HUES6 (cell line): ENCODE measurements around the gene GSTA2.
"Not testable (repeated sequence)": the region's sequence is repeated elsewhere in the genome, so short reads cannot be mapped to it uniquely, and the experiment has no call there.

Experiments
- H3K27ac ChIP-seq: 2 replicates; pipeline ENCODE4 v1.7.0; 2013; ENCODE audit warnings: low read depth, mild to moderate bottlenecking, low read length, inconsistent platforms
- H3K27me3 ChIP-seq: 2 replicates; pipeline ENCODE4 v1.6.1; 2013; ENCODE audit warnings: low read length; ENCODE audit not compliant: control insufficient read depth, insufficient read depth
- H3K36me3 ChIP-seq: 2 replicates; pipeline ENCODE4 v1.6.1; 2013; ENCODE audit warnings: low read length; ENCODE audit not compliant: control insufficient read depth, insufficient read depth
- H3K4me1 ChIP-seq: 2 replicates; pipeline ENCODE4 v1.6.1; 2013; ENCODE audit warnings: low read length; ENCODE audit not compliant: control insufficient read depth, insufficient read depth
- H3K4me3 ChIP-seq: 2 replicates; pipeline ENCODE4 v1.5.1; 2013; ENCODE audit warnings: low read depth, low read length
- H3K9ac ChIP-seq: one replicate; pipeline ENCODE4 v1.6.1; 2013; ENCODE audit warnings: mild to moderate bottlenecking, low read length
- H3K9me3 ChIP-seq: 2 replicates; pipeline ENCODE4 v1.6.1; 2013; ENCODE audit warnings: low read depth, low read length; ENCODE audit not compliant: control insufficient read depth, insufficient read depth

GSTA2 gene

GRCh38 chr6:52725535-52726192 is 37.6 kb downstream of the GSTA2 start:
- Histone ChIP-seq H3K36me3 (no peaks in the 10 kb centered on the region), H3K4me3 (no peak overlapping the region), H3K9ac (no peak overlapping the region), H3K27me3 (no peaks in the 10 kb centered on the region), H3K9me3 (no peaks in the 10 kb centered on the region), H3K4me1 (peaks cover 4% of the 10 kb centered on the region), H3K27ac (no peak overlapping the region)

DNA sequence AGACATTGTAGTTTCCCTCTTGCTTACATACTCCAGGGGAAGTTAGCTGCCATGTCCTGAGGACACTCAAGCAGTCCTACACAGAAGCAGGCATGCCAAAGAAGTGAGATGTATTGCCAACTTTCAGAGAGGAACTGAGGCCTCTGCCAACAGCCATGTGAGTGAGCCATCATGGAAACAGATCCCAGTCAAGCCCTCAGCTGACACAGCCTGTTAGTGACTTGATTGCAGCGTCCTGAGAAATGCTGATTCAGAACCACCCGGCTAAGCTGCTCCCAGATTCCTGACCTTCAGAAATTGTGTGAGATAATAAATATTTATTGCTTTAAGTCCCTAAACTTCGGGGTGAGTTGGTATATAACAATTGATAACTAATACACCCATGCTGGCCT is 38.1 kb downstream of the GSTA2 start:
- H3K9ac ChIP-seq: no peak overlapping the region
- H3K36me3 ChIP-seq: no peaks in the 10 kb centered on the region
- H3K27me3 ChIP-seq: no peaks in the 10 kb centered on the region
- H3K4me3 ChIP-seq: no peak overlapping the region
- H3K27ac ChIP-seq: no peak overlapping the region
- no peaks in the 10 kb centered on the region for H3K9me3 ChIP-seq
- H3K4me1 ChIP-seq: peaks cover 4% of the 10 kb centered on the region; the same call in 1 of the 2 replicates

GRCh38 chr6:52724406-52725121 is 38.7 kb downstream of the GSTA2 start:
- no peak overlapping the region for H3K4me3 ChIP-seq
- H3K27me3 ChIP-seq: no peaks in the 10 kb centered on the region
- H3K9ac ChIP-seq: no peak overlapping the region
- H3K9me3 ChIP-seq: no peaks in the 10 kb centered on the region
- H3K4me1 ChIP-seq: peaks cover 4% of the 10 kb centered on the region; the same call in 1 of the 2 replicates
- no peak overlapping the region for H3K27ac ChIP-seq
- no peaks in the 10 kb centered on the region for H3K36me3 ChIP-seq

DNA sequence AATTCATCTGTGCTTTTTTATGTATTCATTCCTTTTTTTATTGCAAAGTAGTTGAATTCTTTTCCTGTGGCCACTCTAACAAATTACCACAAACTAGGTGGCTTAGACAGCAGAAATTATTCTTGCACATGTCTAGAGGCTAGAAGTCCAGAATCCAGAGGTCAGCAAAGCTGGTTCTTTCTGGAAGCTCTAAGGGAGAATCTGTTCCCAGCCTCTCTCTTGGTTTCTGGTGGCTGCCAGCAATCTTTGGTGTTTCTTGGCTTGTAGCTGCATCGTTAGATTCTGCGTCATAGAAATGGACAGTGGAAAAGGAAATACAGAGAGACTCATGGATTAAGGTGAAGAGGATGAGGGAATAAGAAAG is 39.3 kb downstream of the GSTA2 start:
- Histone ChIP-seq H3K27ac (no peak overlapping the region), H3K9ac (no peak overlapping the region), H3K4me1 (peaks cover 4% of the 10 kb centered on the region; the same call in 1 of the 2 replicates), H3K36me3 (no peaks in the 10 kb centered on the region), H3K4me3 (no peak overlapping the region), H3K27me3 (no peaks in the 10 kb centered on the region), H3K9me3 (no peaks in the 10 kb centered on the region)

- no peak overlapping the region for H3K27ac ChIP-seq
- H3K36me3 ChIP-seq: no peaks in the 10 kb centered on the region
- H3K27me3 ChIP-seq: no peaks in the 10 kb centered on the region
- no peak overlapping the region for H3K9ac ChIP-seq
- H3K9me3 ChIP-seq: no peaks in the 10 kb centered on the region
- H3K4me3 ChIP-seq: no peak overlapping the region
- H3K4me1 ChIP-seq: peaks cover 4% of the 10 kb centered on the region; the same call in 1 of the 2 replicates
These were observed 43.0 kb downstream of the GSTA2 start for GRCh38 chr6:52720321-52720720.

DNA sequence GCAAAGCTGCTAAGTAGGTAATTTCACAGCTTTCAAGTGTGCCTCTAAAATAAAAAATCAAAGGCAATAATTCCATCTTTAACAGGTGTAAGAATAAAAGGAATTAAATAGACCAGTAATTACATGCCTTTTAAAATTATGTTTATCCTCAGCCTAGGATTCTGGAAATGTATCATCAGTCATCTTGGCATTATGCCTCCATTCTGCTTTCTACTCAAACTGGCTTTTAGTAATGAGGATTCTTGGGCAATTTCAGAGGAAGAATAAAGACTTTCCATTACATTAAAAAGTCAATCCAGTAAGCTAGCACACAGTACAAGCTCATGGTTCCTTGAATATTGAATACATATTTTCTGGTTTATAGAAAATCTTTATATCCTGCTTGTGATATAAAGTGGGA is 44.7 kb downstream of the GSTA2 start:
- no peaks in the 10 kb centered on the region for H3K36me3 ChIP-seq
- H3K27me3 ChIP-seq: no peaks in the 10 kb centered on the region
- H3K9me3 ChIP-seq: no peaks in the 10 kb centered on the region
- no peak overlapping the region for H3K4me3 ChIP-seq
- no peak overlapping the region for H3K27ac ChIP-seq
- H3K9ac ChIP-seq: no peak overlapping the region
- no peaks in the 10 kb centered on the region for H3K4me1 ChIP-seq

GRCh38 chr6:52714761-52715160 is 48.5 kb downstream of the GSTA2 start:
- not testable (repeated sequence) for H3K27me3 ChIP-seq, H3K9me3 ChIP-seq, H3K4me3 ChIP-seq, H3K27ac ChIP-seq, H3K36me3 ChIP-seq, H3K9ac ChIP-seq, H3K4me1 ChIP-seq

DNA sequence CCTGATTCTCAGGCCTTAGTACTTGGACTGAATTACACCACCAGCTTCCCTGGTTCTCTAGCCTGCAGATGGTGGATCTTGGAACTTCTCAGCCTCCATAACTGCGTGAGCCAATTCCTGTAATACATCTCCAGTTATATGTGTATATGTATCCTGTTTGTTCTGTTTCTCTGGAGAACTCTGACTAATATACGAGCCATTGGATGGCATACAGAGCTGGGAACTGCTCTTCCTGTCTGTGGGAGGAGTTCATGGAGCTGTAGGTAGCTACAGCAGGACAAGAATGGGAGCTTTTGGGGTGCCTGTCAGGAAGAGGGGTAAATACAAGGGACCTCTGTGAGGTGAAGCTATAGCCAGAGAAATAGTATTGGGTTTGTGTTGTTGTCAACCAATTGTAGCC is 51.1 kb downstream of the GSTA2 start:
- no peaks in the 10 kb centered on the region for H3K27me3 ChIP-seq
- peaks cover 13% of the 10 kb centered on the region for H3K9me3 ChIP-seq
- H3K4me3 ChIP-seq: no peak overlapping the region
- no peaks in the 10 kb centered on the region for H3K4me1 ChIP-seq
- H3K9ac ChIP-seq: no peak overlapping the region
- no peak overlapping the region for H3K27ac ChIP-seq
- no peaks in the 10 kb centered on the region for H3K36me3 ChIP-seq

- Histone ChIP-seq H3K36me3 (no peaks in the 10 kb centered on the region), H3K27ac (no peak overlapping the region), H3K4me3 (no peak overlapping the region), H3K4me1 (no peaks in the 10 kb centered on the region), H3K9me3 (peaks cover 18% of the 10 kb centered on the region), H3K9ac (no peak overlapping the region), H3K27me3 (no peaks in the 10 kb centered on the region)
These were observed 55.2 kb downstream of the GSTA2 start for GRCh38 chr6:52707963-52708680.

GRCh38 chr6:52706001-52706400 is 57.3 kb downstream of the GSTA2 start:
- Histone ChIP-seq H3K9me3 (peaks cover 18% of the 10 kb centered on the region), H3K27me3 (no peaks in the 10 kb centered on the region), H3K36me3 (no peaks in the 10 kb centered on the region), H3K4me1 (no peaks in the 10 kb centered on the region), H3K27ac (no peak overlapping the region), H3K9ac (no peak overlapping the region), H3K4me3 (no peak overlapping the region)

- H3K27me3 ChIP-seq, H3K4me1 ChIP-seq, H3K4me3 ChIP-seq, H3K27ac ChIP-seq, H3K36me3 ChIP-seq, H3K9ac ChIP-seq: not testable (repeated sequence)
- peaks cover 18% of the 10 kb centered on the region for H3K9me3 ChIP-seq
These were observed 58.3 kb downstream of the GSTA2 start for GRCh38 chr6:52704781-52705502.
